GM19239 (cell line): ENCODE measurements around the gene ABCD2.
"Not testable (repeated sequence)": the region's sequence is repeated elsewhere in the genome, so short reads cannot be mapped to it uniquely, and the experiment has no call there.

Source experiments
- DNase-seq: peaks from one replicate; pipeline ENCODE4 v3.0.0; 2011; ENCODE audit warnings: low spot score; ENCODE audit not compliant: insufficient read length
- FAIRE-seq: peaks from 2 replicates; lab custom pipeline; 2011; peaks lifted over from hg19 to GRCh38; lab: Jason Lieb, UNC

Gene ABCD2

DNA sequence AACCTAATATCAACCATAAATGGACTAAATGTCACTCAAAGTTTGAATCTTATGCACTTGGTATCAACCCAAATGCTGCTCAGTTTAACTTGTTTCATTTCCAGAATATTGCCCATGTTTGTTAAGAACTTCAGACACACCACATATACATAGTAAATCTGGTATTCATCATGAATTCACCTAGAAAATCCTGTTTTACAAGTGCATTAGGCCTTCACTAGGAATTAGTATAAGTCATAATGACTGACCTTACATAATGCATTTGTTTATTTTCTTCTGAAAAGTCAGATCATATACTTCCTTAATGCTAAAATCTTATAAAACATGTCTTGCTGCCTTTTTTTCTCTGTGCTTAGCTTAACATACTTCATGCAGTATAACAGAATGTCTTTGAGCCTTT lies 66.1 kb downstream of the ABCD2 start:
- FAIRE-seq = no peak
- DNase-seq = no peak

DNA sequence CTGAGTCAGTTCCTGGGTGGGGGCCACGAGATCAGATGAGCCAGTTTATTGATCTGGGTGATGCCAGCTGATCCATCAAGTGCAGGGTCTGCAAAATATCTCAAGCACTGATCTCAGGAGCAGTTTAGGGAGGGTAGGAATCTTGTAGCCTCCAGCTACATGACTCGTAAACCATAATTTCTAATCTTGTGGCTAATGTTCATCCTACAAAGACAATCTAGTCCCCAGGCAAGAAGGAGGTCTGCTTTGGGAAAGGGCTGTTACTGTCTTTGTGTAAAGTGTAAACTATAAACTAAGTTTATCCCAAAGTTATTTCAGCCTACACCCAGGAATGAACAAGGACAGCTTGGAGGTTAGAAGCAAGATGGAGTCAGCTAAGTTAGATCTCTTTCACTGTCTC lies 75.4 kb downstream of the ABCD2 start:
- not testable (repeated sequence) for FAIRE-seq

DNA sequence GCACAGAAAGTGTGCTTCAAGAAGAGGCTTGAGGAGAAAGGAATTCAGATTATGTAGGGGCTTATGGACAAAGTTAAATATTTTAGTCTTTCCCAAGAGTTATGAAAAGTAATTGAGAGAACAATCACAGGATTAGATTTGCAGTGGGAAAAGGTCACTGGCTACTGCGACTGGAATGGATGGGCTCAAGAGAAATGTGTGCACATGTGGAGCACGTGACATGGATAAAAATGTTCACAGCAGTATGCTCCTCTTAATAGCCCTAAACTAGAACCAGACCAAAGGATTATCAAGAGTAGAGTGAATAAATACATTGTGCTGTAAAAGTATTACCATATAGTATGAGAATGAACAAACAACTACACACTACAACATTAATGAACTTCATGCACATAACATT lies 78.1 kb downstream of the ABCD2 start:
- FAIRE-seq (no peak), DNase-seq (no peak)

More for the DNA sequence above, 75.4 kb downstream of the ABCD2 start:
- not testable (repeated sequence) for DNase-seq

DNA sequence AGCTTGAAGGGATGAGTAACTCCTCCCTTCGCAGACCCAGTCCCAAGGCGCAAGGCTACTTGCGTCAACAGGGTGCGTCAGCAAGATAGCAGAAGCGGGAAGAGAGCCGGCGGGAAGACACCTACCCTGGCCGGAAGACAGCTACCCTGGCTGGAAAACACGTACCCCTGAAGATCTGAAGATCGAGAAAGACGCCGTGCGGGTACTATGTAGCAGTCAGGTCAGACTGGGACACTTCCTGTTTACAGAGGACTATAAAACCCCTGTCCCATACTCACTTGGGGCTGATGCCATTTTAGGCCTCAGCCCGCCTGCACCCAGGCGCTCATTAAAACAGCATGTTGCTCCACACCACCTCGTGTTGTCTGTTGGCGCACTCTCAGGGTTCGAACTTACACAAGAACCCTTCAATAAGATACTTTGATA lies 80.9 kb downstream of the ABCD2 start:
- DNase-seq = no peak
- FAIRE-seq = no peak

DNA sequence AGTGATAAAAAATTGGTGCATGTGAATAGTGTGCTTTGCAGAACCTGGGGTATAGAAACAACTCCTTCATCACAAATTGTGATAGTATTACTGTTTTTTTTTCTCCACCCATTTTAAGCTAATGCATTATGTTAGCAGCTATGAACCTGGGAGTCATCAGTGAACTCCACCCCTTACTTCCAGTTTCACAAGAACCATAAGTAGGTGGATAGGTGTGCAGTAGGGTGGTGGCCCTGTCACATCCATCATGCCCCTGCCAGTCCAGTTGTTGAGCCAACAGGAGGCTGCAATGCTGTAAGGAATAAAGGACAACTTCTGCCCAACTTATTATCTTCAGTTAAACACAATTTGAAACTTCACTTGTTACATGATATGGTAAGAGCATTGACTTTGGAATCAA lies 85.7 kb downstream of the ABCD2 start:
- FAIRE-seq (no peak), DNase-seq (no peak)

DNA sequence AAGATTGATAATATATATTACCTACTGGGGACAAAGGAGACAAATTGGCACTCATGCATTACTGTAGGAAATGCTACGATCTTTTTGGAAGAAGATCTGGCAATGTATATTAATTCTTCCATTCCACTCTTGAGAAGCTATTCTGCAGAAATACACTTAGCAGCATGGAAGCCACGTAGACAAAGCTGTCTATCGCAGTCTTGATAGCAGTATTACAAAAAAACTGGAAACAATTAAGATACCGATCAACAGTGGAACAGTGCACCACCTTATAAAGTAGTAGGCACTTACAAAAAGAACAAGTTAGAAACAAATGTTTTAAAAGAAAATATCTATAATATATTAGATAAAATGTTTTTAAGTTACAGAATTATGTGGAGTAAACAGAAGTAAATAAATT lies 87.2 kb downstream of the ABCD2 start:
- no peak for DNase-seq
- FAIRE-seq = no peak

DNA sequence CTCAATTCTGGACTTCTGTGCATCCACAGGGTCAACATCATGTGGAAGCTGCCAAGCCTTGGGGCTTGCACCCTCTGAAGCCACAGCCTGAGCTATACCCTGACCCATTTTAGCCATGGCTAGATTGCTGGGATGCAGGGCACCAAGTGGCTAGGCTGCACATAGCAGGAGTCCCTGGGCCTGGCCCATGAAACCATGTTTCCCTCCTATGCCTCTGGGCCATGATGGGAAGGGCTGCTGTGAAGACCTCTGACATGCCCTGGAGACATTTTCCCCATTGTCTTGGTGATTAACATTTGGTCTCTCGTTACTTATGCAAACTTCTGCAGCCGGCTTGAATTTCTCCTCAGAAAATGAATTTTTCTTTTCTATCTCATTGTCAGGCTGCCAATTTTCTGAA lies 92.6 kb downstream of the ABCD2 start:
- no peak for DNase-seq
- no peak for FAIRE-seq

DNA sequence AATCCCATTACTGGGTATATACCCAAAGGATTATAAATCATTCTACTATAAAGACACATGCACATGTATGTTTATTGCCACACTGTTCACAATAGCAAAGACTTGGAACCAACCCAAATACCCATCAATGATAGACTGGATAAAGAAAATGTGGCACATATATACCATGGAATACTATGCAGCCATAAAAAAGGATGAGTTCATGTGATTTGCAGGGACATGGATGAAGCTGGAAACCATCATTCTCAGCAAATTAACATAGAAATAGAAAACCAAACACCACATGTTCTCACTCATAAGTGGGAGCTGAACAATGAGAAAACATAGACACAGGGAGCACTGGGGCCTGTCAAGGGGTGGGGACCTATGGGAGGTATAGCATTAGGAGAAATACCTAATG lies 97.4 kb downstream of the ABCD2 start:
- not testable (repeated sequence) for DNase-seq, FAIRE-seq

DNA sequence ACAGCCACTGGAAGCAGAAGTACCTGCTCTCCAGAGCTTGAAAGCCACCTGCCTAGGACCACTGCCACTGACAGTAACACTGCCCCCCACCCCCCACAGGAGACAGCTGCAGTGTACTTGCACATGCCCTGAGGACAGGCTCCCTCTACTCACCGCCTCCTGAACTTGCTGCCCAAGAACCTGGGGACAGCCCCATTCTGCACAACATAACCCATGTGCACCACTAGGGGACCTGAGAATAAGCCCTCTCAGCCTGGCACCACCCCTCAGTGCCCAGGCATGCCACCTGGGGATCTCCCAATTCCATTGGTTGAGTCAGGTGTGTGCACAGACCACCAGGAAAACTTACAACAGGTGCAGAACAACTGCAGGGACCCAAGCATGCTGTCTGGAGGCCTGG lies 109.6 kb downstream of the ABCD2 start:
- no peak for FAIRE-seq

DNA sequence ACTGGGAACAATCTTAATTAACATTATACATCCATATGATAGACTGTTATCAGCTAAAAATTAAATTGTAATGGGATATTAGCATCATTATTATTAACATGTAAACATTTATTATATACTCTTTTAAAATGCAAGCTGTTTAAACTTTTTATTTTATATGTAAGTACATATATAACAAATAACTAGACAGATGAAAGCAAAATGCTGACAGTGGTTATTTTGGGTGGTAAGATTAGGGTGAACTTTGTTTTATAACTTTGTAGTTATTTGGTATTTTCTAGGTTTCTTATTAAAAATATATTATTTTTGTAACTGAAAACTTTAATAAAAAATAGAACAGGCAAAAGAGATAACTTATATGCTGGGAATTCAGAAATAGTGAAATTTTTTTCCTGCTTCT lies 114.0 kb downstream of the ABCD2 start:
- no peak for FAIRE-seq
- DNase-seq = no peak

More for the DNA sequence above, 109.6 kb downstream of the ABCD2 start:
- DNase-seq = no peak

DNA sequence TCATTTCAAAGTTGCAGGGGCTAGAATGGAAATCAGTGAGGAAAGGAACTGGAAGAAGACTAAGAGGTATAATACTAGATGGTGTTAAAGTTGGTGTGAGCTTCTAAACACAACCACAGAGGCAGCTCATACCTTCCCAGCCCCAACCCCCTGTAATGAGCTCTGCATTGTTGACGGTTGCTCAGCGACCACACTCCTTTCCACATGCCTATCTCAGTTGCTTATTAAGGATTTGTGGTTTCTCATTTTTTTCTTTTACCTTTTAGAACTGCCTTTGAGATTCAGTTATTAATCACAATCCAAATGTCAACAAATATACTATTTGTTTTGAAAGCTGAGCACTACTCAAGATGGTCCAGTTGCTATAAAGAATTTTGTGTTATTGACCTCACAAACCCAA lies 114.6 kb downstream of the ABCD2 start:
- DNase-seq (no peak), FAIRE-seq (no peak)

DNA sequence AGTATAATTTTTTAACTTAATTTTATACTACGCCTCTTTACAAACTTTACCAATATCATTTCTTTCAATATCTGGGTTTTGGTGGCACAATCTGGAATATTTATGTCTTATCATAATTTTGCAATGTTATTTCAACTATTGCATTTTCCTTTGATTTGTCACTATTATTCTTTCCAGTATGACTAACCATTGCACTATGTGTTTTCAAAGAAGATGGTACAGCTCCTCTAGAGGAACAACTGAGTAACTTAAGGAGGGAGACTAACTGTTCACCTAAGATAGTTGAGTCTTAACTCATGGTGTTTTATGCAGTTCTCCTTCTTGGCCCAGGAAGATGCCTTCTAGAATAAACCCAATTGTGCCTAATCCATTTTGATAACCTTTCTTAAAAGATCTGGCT lies 116.2 kb downstream of the ABCD2 start:
- no peak for FAIRE-seq

DNA sequence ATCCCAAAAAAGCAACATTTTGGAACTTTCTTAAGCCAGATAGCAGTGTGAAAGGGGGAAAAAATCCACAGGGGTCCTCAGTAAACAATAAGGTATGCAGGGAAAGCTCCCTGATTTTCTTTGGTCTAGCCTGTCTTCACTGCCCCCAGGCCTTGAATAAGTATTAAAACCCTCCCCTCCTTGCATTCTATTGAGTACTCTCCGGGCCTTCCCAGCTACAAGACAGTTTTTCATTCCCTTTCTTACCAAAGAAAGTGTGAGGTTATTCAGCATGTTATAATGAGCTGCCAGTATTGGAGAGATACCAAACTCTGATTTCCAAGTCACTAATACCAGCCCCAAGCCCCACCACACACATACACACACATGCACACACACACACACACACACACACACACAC lies 116.9 kb downstream of the ABCD2 start:
- FAIRE-seq (no peak), DNase-seq (no peak)

More for the DNA sequence above, 116.2 kb downstream of the ABCD2 start:
- no peak for DNase-seq
